Colonic mucosa (tissue), 4 donors: ENCODE measurements around the gene NTF4. TPM values are rescaled to one million over a fixed set of nuclear protein-coding genes. Genes with fewer than 3 reads are reported as not detected.
A peak's percentile ranks its signal among the peaks of the same experiment; 100 is the strongest.

ENCODE experiments used
- DNase-seq: peaks from one replicate; pipeline ENCODE4 v3.0.0-alpha.2; 2020
- H3K27ac ChIP-seq: fragments of 200-600 bp; one replicate; pipeline ENCODE4 v1.8.0; 2021
- H3K27me3 ChIP-seq: fragments of 200-600 bp; one replicate; pipeline ENCODE4 v1.8.0; 2021
- H3K36me3 ChIP-seq: fragments of 200-600 bp; one replicate; pipeline ENCODE4 v1.8.0; 2021
- H3K4me1 ChIP-seq: fragments of 200-600 bp; one replicate; pipeline ENCODE4 v1.8.0; 2021; ENCODE audit warnings: mild to moderate bottlenecking
- H3K4me3 ChIP-seq: fragments of 200-600 bp; one replicate; pipeline ENCODE4 v1.8.0; 2021
- H3K9ac ChIP-seq, 2 donors: one replicate each; pipeline ENCODE4 v1.7.0; 2013; ENCODE audit warnings: control low read depth in 2 of 2, low read depth in 2 of 2, low read length in 2 of 2
- H3K9me3 ChIP-seq: fragments of 200-600 bp; one replicate; pipeline ENCODE4 v1.8.0; 2021
- CTCF ChIP-seq: fragments of 200-600 bp; IDR thresholded peaks from one replicate; pipeline ENCODE4 v1.8.0; 2022; ENCODE audit warnings: antibody characterized with exemption, mild to moderate bottlenecking
- intact Hi-C: fragments of 100-400 bp; cut with DNase I; formaldehyde crosslinking; loops from one replicate; pipeline ENCODE4 v1.14.1; 2022
- total RNA-seq, 2 donors: library from RNA; stranded (reverse); fragmentation: NEBNext Ultra II Directional in 1 of 2; extraction: Animal tissue kit (Norgen Biotek cat#: 25700) in 1 of 2; gene quantifications; one replicate each; pipeline ENCODE4 v1.2.1, GENCODE V29; 2021
- donor health status: healthy.
- donor health status: DM: no; HTN: no; CAD: no.
- donor health status: DM: no; HTN: no; CAD: no.

NTF4 gene
- total RNA-seq, 2 donors from 2014 or later, result not detected

- no peak for DNase-seq
- Histone ChIP-seq H3K9me3 (no peaks in the 10 kb centered on the region), H3K4me3 (no peak overlapping the region), H3K27me3 (no peaks in the 10 kb centered on the region), H3K9ac (no peak overlapping the region), H3K4me1 (peaks cover 4% of the 10 kb centered on the region), H3K27ac (no peak overlapping the region), H3K36me3 (peaks cover 20% of the 10 kb centered on the region)
- TF ChIP-seq CTCF, result no peak
- intact Hi-C loops, result no loop called here
Measured at GRCh38 chr19:49109569-49110233, 45.1 kb upstream of the NTF4 start.

- Histone ChIP-seq H3K27me3 (no peaks in the 10 kb centered on the region), H3K9ac (no peak overlapping the region), H3K9me3 (no peaks in the 10 kb centered on the region), H3K36me3 (peaks cover 20% of the 10 kb centered on the region), H3K4me1 (peaks cover 4% of the 10 kb centered on the region), H3K27ac (no peak overlapping the region), H3K4me3 (no peak overlapping the region)
- no peak for TF ChIP-seq CTCF
- intact Hi-C loops, result no loop called here
- DNase-seq, result no peak
Measured at GRCh38 chr19:49109051-49109450, 44.4 kb upstream of the NTF4 start.

- no peak overlapping the region for H3K27ac ChIP-seq
- no peaks in the 10 kb centered on the region for H3K4me1 ChIP-seq
- DNase-seq, result no peak
- no peaks in the 10 kb centered on the region for H3K9me3 ChIP-seq
- TF ChIP-seq CTCF, result no peak
- no peak overlapping the region for H3K9ac ChIP-seq
- peaks cover 22% of the 10 kb centered on the region for H3K36me3 ChIP-seq
- H3K4me3 ChIP-seq, result no peak overlapping the region
- intact Hi-C loops, result no loop called here
- H3K27me3 ChIP-seq, result no peaks in the 10 kb centered on the region
Measured at GRCh38 chr19:49107625-49108459, 43.2 kb upstream of the NTF4 start.

- Histone ChIP-seq H3K4me3 (no peak overlapping the region), H3K4me1 (no peaks in the 10 kb centered on the region), H3K36me3 (peaks cover 33% of the 10 kb centered on the region), H3K9me3 (no peaks in the 10 kb centered on the region), H3K27me3 (no peaks in the 10 kb centered on the region), H3K9ac (no peak overlapping the region), H3K27ac (no peak overlapping the region)
- intact Hi-C loops, result no loop called here
- TF ChIP-seq CTCF, result peak; percentile 74
- peak; percentile 68 for DNase-seq
Measured at GRCh38 chr19:49106648-49107135, 42.1 kb upstream of the NTF4 start.

GRCh38 chr19:49104229-49104864, 39.7 kb upstream of the NTF4 start:
- Histone ChIP-seq H3K4me3 (no peak overlapping the region), H3K4me1 (no peaks in the 10 kb centered on the region), H3K9me3 (no peaks in the 10 kb centered on the region), H3K27me3 (no peaks in the 10 kb centered on the region), H3K36me3 (peaks cover 41% of the 10 kb centered on the region), H3K9ac (no peak overlapping the region), H3K27ac (no peak overlapping the region)
- no peak for DNase-seq
- intact Hi-C loops, result no loop called here
- no peak for TF ChIP-seq CTCF
